SK-N-MC (cell line): ENCODE results near the gene FURIN.
A peak's percentile ranks its signal among the peaks of the same experiment; 100 is the strongest.
"Not testable (repeated sequence)": the region's sequence is repeated elsewhere in the genome, so short reads cannot be mapped to it uniquely, and the experiment has no call there.

Experiments used
- DNase-seq: peaks from one replicate; pipeline ENCODE4 v3.0.0-alpha.2; 2011; ENCODE audit warnings: low read depth, low spot score
- H3K27ac ChIP-seq: fragments of 200-600 bp; sonication (generic); 2 replicates; pipeline ENCODE4 v1.5.1; 2016; ENCODE audit warnings: mixed run types
- H3K36me3 ChIP-seq: fragments of 200-600 bp; sonication (generic); 2 replicates; pipeline ENCODE4 v1.6.1; 2017; ENCODE audit warnings: antibody characterized with exemption, low read length, mixed read lengths; ENCODE audit not compliant: insufficient read depth
- H3K4me3 ChIP-seq: fragments of 200-600 bp; sonication (generic); 2 replicates; pipeline ENCODE4 v1.5.1; 2016
- H3K9ac ChIP-seq: fragments of 200-600 bp; sonication (generic); 2 replicates; pipeline ENCODE4 v1.8.0; 2017; ENCODE audit warnings: mixed run types, mixed read lengths; ENCODE audit not compliant: insufficient read length
- H3K9me3 ChIP-seq: fragments of 200-600 bp; sonication (generic); 2 replicates; pipeline ENCODE4 v1.6.1; 2017; ENCODE audit warnings: low read depth, mild to moderate bottlenecking, antibody characterized with exemption, low read length, moderate library complexity, mixed read lengths
- EZH2 ChIP-seq: fragments of 200-600 bp; sonication (generic); IDR thresholded peaks from one replicate; pipeline ENCODE4 v1.6.1; 2017; ENCODE audit warnings: antibody characterized with exemption
- FOXP2 ChIP-seq: optimal IDR thresholded peaks from 2 replicates; pipeline ENCODE3; 2011; ENCODE audit warnings: mild to moderate bottlenecking, moderate library complexity; ENCODE audit not compliant: insufficient read depth; ENCODE audit errors: extremely low read length, control extremely low read depth
- POLR2AphosphoS5 ChIP-seq: IDR thresholded peaks from 2 replicates; pipeline ENCODE4 v1.6.1; 2012; ENCODE audit warnings: mild to moderate bottlenecking, low read depth, low read length, borderline replicate concordance

FURIN gene

DNA sequence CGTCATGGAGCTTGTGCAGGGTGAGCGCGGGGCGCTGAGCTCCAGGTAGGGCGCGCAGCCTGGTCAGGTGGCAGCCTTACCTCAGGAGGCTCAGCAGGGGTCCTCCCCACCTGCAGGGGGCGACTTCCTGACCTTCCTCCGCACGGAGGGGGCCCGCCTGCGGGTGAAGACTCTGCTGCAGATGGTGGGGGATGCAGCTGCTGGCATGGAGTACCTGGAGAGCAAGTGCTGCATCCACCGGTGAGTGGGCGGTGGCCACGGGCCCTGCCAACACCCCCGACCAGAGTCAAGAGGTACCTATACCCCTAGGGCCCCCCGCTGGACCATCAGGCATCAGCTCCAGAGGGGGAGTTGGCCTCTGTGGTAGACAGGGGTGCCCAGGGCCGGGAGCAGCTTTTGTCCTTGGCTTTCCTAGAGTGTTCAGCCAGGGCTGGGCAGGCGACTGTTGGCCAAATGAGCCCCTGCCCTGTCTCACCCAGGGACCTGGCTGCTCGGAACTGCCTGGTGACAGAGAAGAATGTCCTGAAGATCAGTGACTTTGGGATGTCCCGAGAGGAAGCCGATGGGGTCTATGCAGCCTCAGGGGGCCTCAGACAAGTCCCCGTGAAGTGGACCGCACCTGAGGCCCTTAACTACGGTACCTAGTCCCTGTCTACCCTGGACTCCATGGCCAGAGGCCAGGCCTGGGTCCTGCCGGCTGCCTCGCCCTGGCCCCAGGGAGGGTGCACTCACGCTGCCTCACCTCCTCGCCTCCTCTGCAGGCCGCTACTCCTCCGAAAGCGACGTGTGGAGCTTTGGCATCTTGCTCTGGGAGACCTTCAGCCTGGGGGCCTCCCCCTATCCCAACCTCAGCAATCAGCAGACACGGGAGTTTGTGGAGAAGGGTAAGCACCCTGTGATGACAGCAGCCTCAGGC, 25.0 kb downstream of the FURIN start:
- no peak overlapping the region for H3K4me3 ChIP-seq
- TF ChIP-seq FOXP2 (no peak), EZH2 (no peak), POLR2AphosphoS5 (no peak)
- H3K9me3 ChIP-seq, result no peaks in the 10 kb centered on the region
- no peak overlapping the region for H3K27ac ChIP-seq
- H3K36me3 ChIP-seq, result no peaks in the 10 kb centered on the region
- no peak overlapping the region for H3K9ac ChIP-seq
- DNase-seq, result no peak

GRCh38 chr15:90895571-90896117, 27.3 kb downstream of the FURIN start:
- DNase-seq, result no peak
- H3K4me3 ChIP-seq, result no peak overlapping the region
- H3K9me3 ChIP-seq, result no peaks in the 10 kb centered on the region
- H3K9ac ChIP-seq, result no peak overlapping the region
- TF ChIP-seq EZH2, result no peak
- TF ChIP-seq POLR2AphosphoS5, result no peak
- no peak for TF ChIP-seq FOXP2
- H3K27ac ChIP-seq, result no peak overlapping the region
- no peaks in the 10 kb centered on the region for H3K36me3 ChIP-seq

- not testable (repeated sequence) for H3K9ac ChIP-seq, H3K27ac ChIP-seq, H3K36me3 ChIP-seq, DNase-seq, H3K9me3 ChIP-seq, H3K4me3 ChIP-seq
Observed at GRCh38 chr15:90897131-90897655, 28.8 kb downstream of the FURIN start.

GRCh38 chr15:90901175-90902039, 33.0 kb downstream of the FURIN start:
- no peak overlapping the region for H3K27ac ChIP-seq
- H3K9ac ChIP-seq, result peak overlapping the region; percentile 79
- H3K9me3 ChIP-seq, result no peaks in the 10 kb centered on the region
- DNase-seq, result no peak
- H3K36me3 ChIP-seq, result peaks cover 14% of the 10 kb centered on the region
- H3K4me3 ChIP-seq, result peak overlapping the region; percentile 84
- TF ChIP-seq POLR2AphosphoS5, result no peak
- TF ChIP-seq FOXP2, result no peak
- TF ChIP-seq EZH2, result no peak

GRCh38 chr15:90902040-90902839, 33.9 kb downstream of the FURIN start:
- Histone ChIP-seq H3K9me3 (no peaks in the 10 kb centered on the region), H3K27ac (no peak overlapping the region), H3K4me3 (peak overlapping the region; percentile 84), H3K9ac (peak overlapping the region; percentile 79), H3K36me3 (peaks cover 22% of the 10 kb centered on the region)
- DNase-seq, result no peak
- TF ChIP-seq EZH2 (no peak), FOXP2 (no peak), POLR2AphosphoS5 (peak; percentile 63)

- peak within 1 kb of the TSS; percentile 86 for H3K9ac ChIP-seq
- peak; percentile 67; the same call in 1 of the 2 replicates for TF ChIP-seq POLR2AphosphoS5
- no peak for TF ChIP-seq FOXP2
- peak within 1 kb of the TSS; percentile 62 for H3K27ac ChIP-seq
- H3K9me3 ChIP-seq, result no peaks in the 10 kb centered on the region
- peaks cover 30% of the 10 kb centered on the region for H3K36me3 ChIP-seq
- H3K4me3 ChIP-seq, result peak within 1 kb of the TSS; percentile 95
- DNase-seq, result no peak
Observed at GRCh38 chr15:90902840-90903732, 34.7 kb downstream of the FURIN start, which contains the start of gene MAN2A2. MAN2A2 (plus strand) TSS chr15:90903302; CDS start chr15:90904208, 906 bp downstream.

GRCh38 chr15:90903733-90904536, 35.5 kb downstream of the FURIN start:
- TF ChIP-seq POLR2AphosphoS5 (no peak), EZH2 (no peak), FOXP2 (no peak)
- peak overlapping the region; percentile 86 for H3K9ac ChIP-seq
- H3K36me3 ChIP-seq, result peaks cover 31% of the 10 kb centered on the region
- H3K9me3 ChIP-seq, result no peaks in the 10 kb centered on the region
- no peak for DNase-seq
- H3K27ac ChIP-seq, result peak overlapping the region; percentile 62
- peak overlapping the region; percentile 95 for H3K4me3 ChIP-seq
